ENCODE data around the gene UGT1A6.

The UGT1A6 gene

DNA sequence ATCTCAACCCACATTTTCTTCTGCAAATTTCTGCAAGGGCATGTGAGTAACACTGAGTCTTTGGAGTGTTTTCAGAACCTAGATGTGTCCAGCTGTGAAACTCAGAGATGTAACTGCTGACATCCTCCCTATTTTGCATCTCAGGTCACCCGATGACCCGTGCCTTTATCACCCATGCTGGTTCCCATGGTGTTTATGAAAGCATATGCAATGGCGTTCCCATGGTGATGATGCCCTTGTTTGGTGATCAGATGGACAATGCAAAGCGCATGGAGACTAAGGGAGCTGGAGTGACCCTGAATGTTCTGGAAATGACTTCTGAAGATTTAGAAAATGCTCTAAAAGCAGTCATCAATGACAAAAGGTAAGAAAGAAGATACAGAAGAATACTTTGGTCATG is 75.4 kb downstream of the UGT1A6 start:
- no peak for DNase-seq (ENCODE audit: low read depth)

DNA sequence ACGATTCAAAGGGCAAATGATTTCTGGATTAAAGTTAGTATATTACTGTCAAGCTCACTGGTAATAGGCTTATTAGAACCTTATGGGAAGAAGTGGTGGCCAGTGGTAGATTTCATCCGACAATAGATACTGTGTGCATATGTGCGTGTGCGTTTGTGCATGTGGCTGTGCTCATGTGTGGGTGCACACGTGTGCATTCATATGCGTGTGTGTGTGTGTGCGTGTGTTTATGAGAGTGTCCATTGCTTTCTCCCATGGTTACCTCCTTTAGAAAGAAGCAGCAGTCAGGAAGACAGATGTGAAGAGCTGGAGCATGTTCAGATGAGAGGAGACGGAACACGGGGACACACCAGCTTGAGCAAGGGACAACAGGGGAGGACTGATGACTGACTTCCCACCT is 76.6 kb downstream of the UGT1A6 start:
- DNase-seq (ENCODE audit: low read depth): no peak

GRCh38 chr2:233772153-233772552 is 79.5 kb downstream of the UGT1A6 start:
- DNase-seq (ENCODE audit: low read depth): no peak

DNA sequence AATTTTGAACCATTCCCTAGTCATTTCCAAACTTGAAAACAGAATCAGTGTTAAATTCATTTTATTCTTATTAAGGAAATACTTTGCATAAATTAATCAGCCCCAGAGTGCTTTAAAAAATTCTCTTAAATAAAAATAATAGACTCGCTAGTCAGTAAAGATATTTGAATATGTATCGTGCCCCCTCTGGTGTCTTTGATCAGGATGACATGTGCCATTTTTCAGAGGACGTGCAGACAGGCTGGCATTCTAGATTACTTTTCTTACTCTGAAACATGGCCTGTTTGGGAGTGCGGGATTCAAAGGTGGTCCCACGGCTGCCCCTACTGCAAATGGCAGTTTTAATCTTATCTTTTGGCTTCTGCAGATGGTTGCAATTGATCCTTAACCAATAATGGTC is 79.9 kb downstream of the UGT1A6 start:
- DNase-seq (ENCODE audit: low read depth): no peak

- DNase-seq (ENCODE audit: low read depth): no peak
Observed at GRCh38 chr2:233773854-233774253, 81.2 kb downstream of the UGT1A6 start.

GRCh38 chr2:233775414-233775813 is 82.7 kb downstream of the UGT1A6 start:
- DNase-seq (ENCODE audit: low read depth): no peak

- no peak for DNase-seq (ENCODE audit: low read depth)
Observed at GRCh38 chr2:233778030-233778429, 85.3 kb downstream of the UGT1A6 start, which contains the start of gene MROH2A. MROH2A (plus strand) TSS chr2:233778330; CDS start chr2:233779359, 1,029 bp downstream.

GRCh38 chr2:233779722-233780121 is 87.0 kb downstream of the UGT1A6 start:
- DNase-seq (ENCODE audit: low read depth): no peak

DNA sequence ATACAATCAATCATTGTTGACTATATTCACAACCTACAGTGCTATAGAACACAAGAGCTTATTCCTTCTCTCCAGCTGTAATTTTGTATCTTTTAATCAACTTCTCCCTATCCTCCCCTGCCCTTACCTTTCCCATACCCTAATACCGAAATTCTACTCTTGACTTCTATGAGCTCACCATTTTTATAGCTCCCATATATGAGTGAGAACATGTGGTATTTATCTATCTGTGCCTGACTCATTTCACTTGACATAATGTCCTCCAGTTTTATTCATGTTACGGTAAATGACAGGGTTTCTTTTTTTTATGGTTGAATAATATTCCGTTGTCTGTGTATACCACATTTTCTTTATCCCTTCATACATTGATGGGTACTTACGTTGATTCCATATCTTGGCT is 88.1 kb downstream of the UGT1A6 start:
- no peak for DNase-seq (ENCODE audit: low read depth)

GRCh38 chr2:233789554-233789953 is 96.9 kb downstream of the UGT1A6 start:
- no peak for DNase-seq (ENCODE audit: low read depth)

DNA sequence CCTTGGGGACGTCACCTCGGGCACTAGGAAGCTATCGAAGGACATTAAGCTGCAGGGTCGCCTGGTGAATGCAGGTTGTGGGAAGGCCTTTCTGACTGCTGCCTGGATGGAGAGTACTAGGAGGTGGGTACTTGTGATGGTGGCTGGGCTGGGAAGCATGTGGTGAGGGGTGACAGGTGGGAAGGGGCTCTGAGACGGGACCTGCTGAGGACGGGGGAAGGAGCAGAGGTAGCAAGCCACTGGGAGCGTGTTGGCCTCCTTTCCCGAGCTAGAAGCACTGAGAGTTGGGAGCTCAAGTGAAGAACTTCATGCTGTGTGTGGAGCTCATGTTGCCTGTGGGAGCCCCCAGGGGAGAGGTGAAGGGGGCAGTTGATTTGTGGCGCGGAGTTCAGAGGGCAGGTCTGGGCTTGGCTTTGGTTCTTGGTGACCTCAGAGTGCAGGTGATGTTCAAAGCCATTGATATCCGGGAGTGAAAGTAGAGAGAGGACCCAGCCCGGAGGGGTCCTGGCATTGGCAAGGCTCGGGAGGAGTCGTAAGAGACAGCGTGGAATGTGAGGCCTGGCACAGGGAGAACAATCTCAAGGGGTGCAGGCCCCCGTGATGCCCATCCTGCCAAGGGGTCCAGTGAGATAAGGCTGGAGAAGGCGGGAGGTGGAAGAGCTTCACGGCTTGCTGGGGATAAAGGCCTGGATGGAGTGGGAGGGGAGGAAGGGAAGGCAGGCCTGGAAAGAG is 98.6 kb downstream of the UGT1A6 start:
- DNase-seq (ENCODE audit: low read depth): no peak

DNA sequence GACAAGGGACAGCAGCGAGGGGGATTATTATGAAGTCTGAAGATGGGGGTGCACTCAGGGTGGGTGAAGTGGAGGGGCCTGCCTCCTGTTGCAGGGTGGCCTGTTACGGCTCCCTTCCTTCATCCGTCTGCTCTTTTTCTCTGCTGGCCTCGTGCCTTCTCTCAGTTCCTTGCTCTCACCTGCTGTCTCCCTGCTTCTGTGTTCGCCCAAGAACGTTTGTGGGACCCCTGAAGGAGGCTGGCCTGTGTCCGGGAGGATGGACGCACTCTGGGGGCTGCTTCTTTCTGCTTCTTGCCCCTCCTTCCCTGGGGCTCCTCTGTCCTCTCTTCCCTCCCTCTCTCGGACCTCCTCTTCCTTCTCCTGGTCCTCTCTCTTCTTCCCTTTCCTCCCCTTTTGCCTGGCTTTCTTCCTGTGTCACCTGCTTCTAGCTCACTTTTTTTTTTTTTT is 99.2 kb downstream of the UGT1A6 start:
- DNase-seq (ENCODE audit: low read depth): no peak

GRCh38 chr2:233792720-233793119 is 100.0 kb downstream of the UGT1A6 start:
- DNase-seq (ENCODE audit: low read depth): no peak

- DNase-seq (ENCODE audit: low read depth): no peak
Observed at GRCh38 chr2:233793465-233794127, 100.9 kb downstream of the UGT1A6 start.

GRCh38 chr2:233794128-233794658 is 101.5 kb downstream of the UGT1A6 start:
- no peak for DNase-seq (ENCODE audit: low read depth)

- no peak for DNase-seq (ENCODE audit: low read depth)
Observed at GRCh38 chr2:233795735-233796171, 103.1 kb downstream of the UGT1A6 start.

DNA sequence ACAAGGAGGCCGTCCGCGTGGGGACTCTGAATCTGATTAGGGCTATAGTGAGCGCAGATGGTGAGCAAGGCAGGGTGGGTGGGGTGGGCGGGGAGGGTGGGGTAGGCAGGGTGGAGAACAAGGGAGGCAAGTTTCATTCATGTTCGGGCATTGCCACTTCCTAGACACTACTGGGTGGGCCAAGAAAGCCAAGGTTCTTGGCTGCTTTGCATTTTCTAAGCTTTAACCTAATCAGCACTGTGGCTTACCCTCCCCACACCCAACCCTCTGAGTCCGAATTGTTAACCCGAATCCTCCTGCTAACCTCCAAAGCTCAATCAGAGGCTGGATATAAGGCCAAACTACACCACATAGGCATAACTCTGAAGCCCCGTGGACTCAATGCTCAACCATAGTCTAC is 103.6 kb downstream of the UGT1A6 start:
- no peak for DNase-seq (ENCODE audit: low read depth)

- DNase-seq (ENCODE audit: low read depth): no peak
Observed at GRCh38 chr2:233798335-233799086, 105.8 kb downstream of the UGT1A6 start.

- DNase-seq (ENCODE audit: low read depth): no peak
Observed at GRCh38 chr2:233799087-233799665, 106.5 kb downstream of the UGT1A6 start.

- DNase-seq (ENCODE audit: low read depth): no peak
Observed at GRCh38 chr2:233799716-233800115, 107.0 kb downstream of the UGT1A6 start.

GRCh38 chr2:233800208-233800607 is 107.5 kb downstream of the UGT1A6 start:
- DNase-seq (ENCODE audit: low read depth): no peak
